ENCODE results near the gene EPHB2.

- TF ChIP-seq CTCF (conservative IDR thresholded peaks at IDR 0.05; ENCODE audit: low read length): no peak
- no peak for TF ChIP-seq EZH2phosphoT487 (IDR thresholded peaks at IDR 0.05; ENCODE audit: borderline replicate concordance, low read depth, low read length)
Observed at GRCh38 chr1:22819361-22819760, 108.7 kb downstream of the EPHB2 start.
